Peyer's patch (tissue), 4 donors: Measurements from ENCODE around the gene HTR2C. TPM values are rescaled to one million over a fixed set of nuclear protein-coding genes. Genes with fewer than 3 reads are reported as not detected.

Experiments
- DNase-seq, 3 donors: peaks; one replicate each; pipeline ENCODE4 v3.0.0-alpha.2; 2017 to 2019
- H3K27ac ChIP-seq, 4 donors: fragments of 200-600 bp; sonication (generic); one replicate each; pipeline ENCODE4 v1.5.1; 2016 to 2019
- H3K27me3 ChIP-seq, 2 donors: fragments of 200-600 bp; sonication (generic); one replicate each; pipeline ENCODE4 v1.5.1; 2019
- H3K36me3 ChIP-seq, 3 donors: fragments of 200-600 bp; sonication (generic); one replicate each; pipeline ENCODE4 v1.5.1; 2016 to 2019
- H3K4me1 ChIP-seq, 4 donors: fragments of 200-600 bp; sonication (generic); one replicate each; pipeline ENCODE4 v1.5.1; 2016 to 2019
- H3K4me3 ChIP-seq, 4 donors: fragments of 200-600 bp; sonication (generic); 1 replicate in 3 of 4; 2 replicates in 1 of 4; pipeline ENCODE4 v1.5.1; 2016 to 2019; ENCODE audit warnings: mild to moderate bottlenecking in 1 of 4
- H3K9me3 ChIP-seq, 4 donors: fragments of 200-600 bp; sonication (generic); one replicate each; pipeline ENCODE4 v1.5.1; 2016 to 2019; ENCODE audit warnings: mild to moderate bottlenecking in 1 of 4
- POLR2A ChIP-seq, 2 donors: fragments of 450-650 bp; IDR thresholded peaks; one replicate each; pipeline ENCODE4 v1.5.1; 2017; ENCODE audit warnings: antibody characterized with exemption in 2 of 2, mild to moderate bottlenecking in 2 of 2, moderate library complexity in 2 of 2
- total RNA-seq, 4 donors: library from RNA; depleted of rRNA; stranded (reverse); fragments of >200 nt; gene quantifications; one replicate each; pipeline ENCODE4 v1.1.0, GENCODE V29; 2016
- TF ChIP-seq, protein P1 (sequence below), 6 experiments: fragments of 450-650 bp in 4 of 6; fragments of 200-600 bp in 2 of 6; sonication (generic) in 1 of 6; IDR thresholded peaks; one replicate each; pipeline ENCODE4 v1.5.1; 2017 to 2019; ENCODE audit warnings: antibody characterized with exemption in 6 of 6, mild to moderate bottlenecking in 3 of 6, moderate library complexity in 1 of 6

The HTR2C gene
- total RNA-seq, 4 donors from 2014 or later, result not detected

DNA sequence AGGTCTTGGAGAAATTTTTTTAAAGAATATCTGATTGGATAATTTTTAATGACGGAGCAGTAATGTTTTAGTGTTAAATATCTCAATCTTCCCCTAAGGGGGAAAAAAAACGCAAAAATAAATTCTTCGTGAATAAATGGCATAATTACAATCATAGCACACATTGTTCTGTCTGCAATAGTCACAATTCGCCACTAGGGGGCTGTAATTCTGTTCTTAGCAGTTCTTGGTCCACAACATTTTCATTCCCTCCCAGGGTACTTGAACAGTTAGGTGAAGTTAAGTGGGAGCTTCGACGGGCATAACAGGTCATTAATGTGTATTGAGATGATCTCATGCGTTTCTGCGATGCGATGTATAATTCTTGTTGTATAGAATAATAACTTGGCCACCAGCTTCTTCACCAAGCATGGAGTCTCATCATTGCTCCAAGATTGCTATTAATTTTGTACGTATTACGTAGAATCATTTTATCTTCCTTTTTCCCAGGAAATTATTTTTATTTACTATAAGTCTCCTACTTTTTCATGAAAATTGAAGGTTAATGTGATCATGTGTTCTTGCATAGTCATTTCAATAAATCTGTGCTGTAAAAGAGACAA lies 27.2 kb downstream of the HTR2C start:
- peak in 2 of 3 donors; percentile 20 to 68 for DNase-seq

DNA sequence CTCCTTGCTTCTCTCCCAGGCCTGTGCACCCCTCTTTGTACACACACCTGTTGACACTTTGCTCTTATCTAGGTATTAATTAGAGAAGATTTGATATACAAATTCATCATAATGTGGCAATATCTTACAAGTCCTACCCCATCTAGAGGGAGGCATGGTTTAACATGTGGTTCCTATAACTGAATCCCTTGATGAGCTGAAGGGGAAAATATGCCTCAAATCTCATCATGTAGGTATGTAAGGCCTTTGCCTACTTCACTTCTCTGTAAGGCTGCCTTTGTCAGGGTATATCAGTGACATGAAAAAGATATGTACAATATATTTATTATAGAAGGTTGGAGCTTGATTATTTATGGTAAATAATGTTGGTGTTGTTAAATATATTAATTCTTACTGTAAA lies 31.9 kb downstream of the HTR2C start:
- H3K27ac ChIP-seq, result no peak overlapping the region
- DNase-seq, result no peak
- no peaks in the 10 kb centered on the region for H3K36me3 ChIP-seq
- H3K4me3 ChIP-seq, result no peak overlapping the region
- no peaks in the 10 kb centered on the region for H3K27me3 ChIP-seq
- H3K4me1 ChIP-seq, result no peaks in the 10 kb centered on the region
- TF ChIP-seq, protein P1, sequence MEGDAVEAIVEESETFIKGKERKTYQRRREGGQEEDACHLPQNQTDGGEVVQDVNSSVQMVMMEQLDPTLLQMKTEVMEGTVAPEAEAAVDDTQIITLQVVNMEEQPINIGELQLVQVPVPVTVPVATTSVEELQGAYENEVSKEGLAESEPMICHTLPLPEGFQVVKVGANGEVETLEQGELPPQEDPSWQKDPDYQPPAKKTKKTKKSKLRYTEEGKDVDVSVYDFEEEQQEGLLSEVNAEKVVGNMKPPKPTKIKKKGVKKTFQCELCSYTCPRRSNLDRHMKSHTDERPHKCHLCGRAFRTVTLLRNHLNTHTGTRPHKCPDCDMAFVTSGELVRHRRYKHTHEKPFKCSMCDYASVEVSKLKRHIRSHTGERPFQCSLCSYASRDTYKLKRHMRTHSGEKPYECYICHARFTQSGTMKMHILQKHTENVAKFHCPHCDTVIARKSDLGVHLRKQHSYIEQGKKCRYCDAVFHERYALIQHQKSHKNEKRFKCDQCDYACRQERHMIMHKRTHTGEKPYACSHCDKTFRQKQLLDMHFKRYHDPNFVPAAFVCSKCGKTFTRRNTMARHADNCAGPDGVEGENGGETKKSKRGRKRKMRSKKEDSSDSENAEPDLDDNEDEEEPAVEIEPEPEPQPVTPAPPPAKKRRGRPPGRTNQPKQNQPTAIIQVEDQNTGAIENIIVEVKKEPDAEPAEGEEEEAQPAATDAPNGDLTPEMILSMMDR (IDR thresholded peaks at IDR 0.05), result no peak
- no peak for TF ChIP-seq POLR2A (IDR thresholded peaks at IDR 0.05)
- no peaks in the 10 kb centered on the region for H3K9me3 ChIP-seq

More for the DNA sequence above, 27.2 kb downstream of the HTR2C start:
- Histone ChIP-seq H3K4me1 (no peaks in the 10 kb centered on the region), H3K36me3 (no peaks in the 10 kb centered on the region), H3K27me3 (no peaks in the 10 kb centered on the region), H3K4me3 (no peak overlapping the region), H3K9me3 (no peaks in the 10 kb centered on the region), H3K27ac (no peak overlapping the region)
- TF ChIP-seq, protein P1 (IDR thresholded peaks at IDR 0.05), result peak; percentile 40 to 61 (median 46)
- no peak for TF ChIP-seq POLR2A (IDR thresholded peaks at IDR 0.05)

DNA sequence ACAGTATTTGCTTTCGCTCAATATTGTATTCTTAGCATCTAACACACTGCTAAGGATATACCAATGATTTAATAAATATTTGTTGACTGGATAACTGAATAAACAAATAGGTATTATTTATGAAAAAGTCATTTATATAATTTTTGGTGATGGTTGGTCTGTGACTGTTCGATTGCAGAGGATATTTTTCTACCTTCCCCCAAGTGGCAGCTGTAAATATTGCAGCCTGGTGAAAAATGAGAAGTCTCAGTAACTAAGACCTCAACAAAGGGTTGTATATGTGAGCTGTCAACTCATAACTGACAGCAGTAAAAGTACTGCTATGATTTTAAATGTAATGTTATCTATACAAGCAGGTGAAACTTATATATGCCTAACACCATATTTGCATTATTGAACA lies 36.0 kb downstream of the HTR2C start:
- TF ChIP-seq POLR2A (IDR thresholded peaks at IDR 0.05), result no peak
- TF ChIP-seq, protein P1 (IDR thresholded peaks at IDR 0.05), result peak in 2 of 6 experiments; percentile 19 to 22
- H3K9me3 ChIP-seq, result no peaks in the 10 kb centered on the region
- DNase-seq, result no peak
- H3K4me1 ChIP-seq, result no peaks in the 10 kb centered on the region
- no peaks in the 10 kb centered on the region for H3K36me3 ChIP-seq
- H3K27me3 ChIP-seq, result no peaks in the 10 kb centered on the region
- no peak overlapping the region for H3K27ac ChIP-seq
- no peak overlapping the region for H3K4me3 ChIP-seq

DNA sequence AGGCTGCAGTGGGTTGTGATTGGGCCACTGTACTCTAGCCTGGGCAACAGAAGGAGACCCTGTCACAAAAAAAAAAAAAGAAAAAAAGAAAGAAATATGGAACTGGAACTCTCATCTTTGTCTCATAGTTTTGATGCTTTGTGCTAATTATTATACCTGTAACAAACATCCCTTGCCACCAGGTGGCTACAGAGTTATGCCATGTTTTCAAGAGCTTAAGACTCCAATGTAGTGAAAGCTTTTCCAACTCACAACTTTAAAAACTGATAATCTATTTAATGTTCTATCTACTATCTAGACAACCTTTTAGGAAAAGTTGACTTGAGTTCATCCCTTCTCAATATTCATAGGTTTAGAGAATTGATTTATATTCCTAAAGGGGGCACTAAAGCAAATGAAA lies 42.4 kb downstream of the HTR2C start:
- no peaks in the 10 kb centered on the region for H3K36me3 ChIP-seq
- TF ChIP-seq POLR2A (IDR thresholded peaks at IDR 0.05), result no peak
- TF ChIP-seq, protein P1 (IDR thresholded peaks at IDR 0.05), result peak in 1 of 6 experiments; percentile 15
- H3K4me3 ChIP-seq, result no peak overlapping the region
- no peaks in the 10 kb centered on the region for H3K9me3 ChIP-seq
- no peak overlapping the region for H3K27ac ChIP-seq
- no peak for DNase-seq
- H3K27me3 ChIP-seq, result no peaks in the 10 kb centered on the region
- H3K4me1 ChIP-seq, result no peaks in the 10 kb centered on the region

DNA sequence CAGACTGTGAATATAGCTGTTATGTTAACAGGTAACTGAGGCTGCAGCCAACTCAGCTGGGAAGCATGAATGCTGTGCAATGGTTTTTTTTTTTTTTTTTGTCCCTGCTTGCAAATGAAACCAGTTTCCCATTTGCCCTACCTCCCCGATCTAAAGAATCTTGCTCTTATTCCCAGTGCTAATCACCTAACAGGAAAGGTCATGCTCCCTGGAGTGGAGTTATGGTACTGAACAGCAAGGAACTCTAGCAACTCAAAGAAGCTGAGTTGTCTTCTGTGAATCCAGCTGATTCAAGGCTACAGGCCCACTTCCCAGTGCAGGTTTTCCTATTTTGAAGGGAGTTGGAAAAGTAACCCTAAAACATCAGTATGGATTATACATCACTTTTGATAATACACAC lies 52.1 kb downstream of the HTR2C start:
- H3K4me1 ChIP-seq, result no peaks in the 10 kb centered on the region
- TF ChIP-seq POLR2A (IDR thresholded peaks at IDR 0.05), result no peak
- TF ChIP-seq, protein P1 (IDR thresholded peaks at IDR 0.05), result no peak
- H3K9me3 ChIP-seq, result no peaks in the 10 kb centered on the region
- DNase-seq, result no peak
- no peaks in the 10 kb centered on the region for H3K27me3 ChIP-seq
- H3K4me3 ChIP-seq, result no peak overlapping the region
- no peaks in the 10 kb centered on the region for H3K36me3 ChIP-seq
- no peak overlapping the region for H3K27ac ChIP-seq

DNA sequence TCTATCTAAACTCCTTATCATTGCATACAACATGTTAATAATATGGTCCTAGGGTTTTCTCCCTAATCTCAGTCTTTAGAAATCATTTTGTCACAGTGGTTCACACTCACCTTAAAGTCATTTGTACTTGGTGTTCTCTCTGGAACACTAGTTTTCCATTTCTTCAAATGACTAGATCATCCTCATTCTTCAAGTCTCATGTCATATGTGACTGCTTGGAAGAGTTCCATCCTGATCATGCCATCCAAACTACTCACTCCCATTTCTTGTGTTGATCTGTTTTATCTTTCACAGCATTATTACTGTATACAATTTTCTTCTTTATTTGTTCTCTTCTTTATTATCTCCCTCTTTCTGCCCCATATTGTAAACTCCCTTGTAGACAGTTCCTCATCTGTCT lies 66.5 kb downstream of the HTR2C start:
- DNase-seq, result no peak
- no peak overlapping the region for H3K27ac ChIP-seq
- no peak overlapping the region for H3K4me3 ChIP-seq
- no peaks in the 10 kb centered on the region for H3K36me3 ChIP-seq
- H3K27me3 ChIP-seq, result no peaks in the 10 kb centered on the region
- TF ChIP-seq, protein P1 (IDR thresholded peaks at IDR 0.05), result no peak
- TF ChIP-seq POLR2A (IDR thresholded peaks at IDR 0.05), result no peak
- H3K4me1 ChIP-seq, result no peaks in the 10 kb centered on the region
- no peaks in the 10 kb centered on the region for H3K9me3 ChIP-seq
